ENCODE results near the gene ALG1. TPM values are rescaled to one million over a fixed set of nuclear protein-coding genes. Genes with fewer than 3 reads are reported as not detected.
A peak's percentile ranks its signal among the peaks of the same experiment; 100 is the strongest.
"Not testable (repeated sequence)": the region's sequence is repeated elsewhere in the genome, so short reads cannot be mapped to it uniquely, and the experiment has no call there.

The ALG1 gene
- total and polyA plus RNA-seq, 4 donors = 14.5 to 24.1 (median 21.1) TPM

GRCh38 chr16:5070431-5071186, 1.0 kb upstream of the ALG1 start:
- WGBS (ENCODE audit: insufficient coverage) = 94% methylated on average over 8 of the region's 15 CpGs
- Histone ChIP-seq H3K4me3 (ENCODE audit: low read depth, low read length) (no peak overlapping the region), H3K27me3 (ENCODE audit: control insufficient read depth, insufficient read depth, low read length) (no peaks in the 10 kb centered on the region), H3K36me3 (ENCODE audit: control insufficient read depth, insufficient read depth, low read length) (peaks cover 16% of the 10 kb centered on the region), H3K27ac (ENCODE audit: low read depth, low read length) (no peak overlapping the region), H3K9me3 (ENCODE audit: control insufficient read depth, insufficient read depth, low read length) (no peaks in the 10 kb centered on the region), H3K4me1 (ENCODE audit: control insufficient read depth, insufficient read depth, low read length) (peaks cover 5% of the 10 kb centered on the region)
- no peak for DNase-seq (ENCODE audit: low read depth in 4 of 6, low spot score in 6 of 6)

GRCh38 chr16:5071341-5071680, 332 bp upstream of the ALG1 start:
- peak overlapping the region; percentile 57 for H3K4me3 ChIP-seq (ENCODE audit: low read depth, low read length)
- peak overlapping the region; percentile 75 for H3K27ac ChIP-seq (ENCODE audit: low read depth, low read length)

GRCh38 chr16:5072334-5073278, 963 bp downstream of the ALG1 start:
- no peaks in the 10 kb centered on the region for H3K27me3 ChIP-seq (ENCODE audit: control insufficient read depth, insufficient read depth, low read length)
- no peaks in the 10 kb centered on the region for H3K4me1 ChIP-seq (ENCODE audit: control insufficient read depth, insufficient read depth, low read length)
- no peak for DNase-seq (ENCODE audit: low read depth in 4 of 6, low spot score in 6 of 6)
- H3K4me3 ChIP-seq (ENCODE audit: low read depth, low read length) = peak overlapping the region; percentile 57
- H3K36me3 ChIP-seq (ENCODE audit: control insufficient read depth, insufficient read depth, low read length) = peaks cover 33% of the 10 kb centered on the region
- no peaks in the 10 kb centered on the region for H3K9me3 ChIP-seq (ENCODE audit: control insufficient read depth, insufficient read depth, low read length)
- no peak overlapping the region for H3K27ac ChIP-seq (ENCODE audit: low read depth, low read length)
- WGBS (ENCODE audit: insufficient coverage) = 84% methylated on average over 7 of the region's 12 CpGs

More at GRCh38 chr16:5071341-5071680, 332 bp upstream of the ALG1 start:
- no CpG with 5 or more reads among the region's 7 CpGs for WGBS (ENCODE audit: insufficient coverage)
- Histone ChIP-seq H3K27me3 (ENCODE audit: control insufficient read depth, insufficient read depth, low read length) (no peaks in the 10 kb centered on the region), H3K36me3 (ENCODE audit: control insufficient read depth, insufficient read depth, low read length) (peaks cover 23% of the 10 kb centered on the region), H3K9me3 (ENCODE audit: control insufficient read depth, insufficient read depth, low read length) (no peaks in the 10 kb centered on the region), H3K4me1 (ENCODE audit: control insufficient read depth, insufficient read depth, low read length) (no peaks in the 10 kb centered on the region)
- no peak for DNase-seq (ENCODE audit: low read depth in 4 of 6, low spot score in 6 of 6)

- DNase-seq (ENCODE audit: low read depth in 4 of 6, low spot score in 6 of 6) = no peak
- H3K4me3 ChIP-seq (ENCODE audit: low read depth, low read length) = no peak overlapping the region
- peaks cover 38% of the 10 kb centered on the region for H3K36me3 ChIP-seq (ENCODE audit: control insufficient read depth, insufficient read depth, low read length)
- H3K4me1 ChIP-seq (ENCODE audit: control insufficient read depth, insufficient read depth, low read length) = no peaks in the 10 kb centered on the region
- H3K9me3 ChIP-seq (ENCODE audit: control insufficient read depth, insufficient read depth, low read length) = no peaks in the 10 kb centered on the region
- 100% methylated on average over 1 of the region's 2 CpGs for WGBS (ENCODE audit: insufficient coverage)
- no peak overlapping the region for H3K27ac ChIP-seq (ENCODE audit: low read depth, low read length)
- H3K27me3 ChIP-seq (ENCODE audit: control insufficient read depth, insufficient read depth, low read length) = no peaks in the 10 kb centered on the region
Measured at GRCh38 chr16:5073279-5073629, 1.6 kb downstream of the ALG1 start.

GRCh38 chr16:5073771-5074170, 2.1 kb downstream of the ALG1 start:
- H3K9me3 ChIP-seq (ENCODE audit: control insufficient read depth, insufficient read depth, low read length); H3K4me1 ChIP-seq (ENCODE audit: control insufficient read depth, insufficient read depth, low read length); H3K27ac ChIP-seq (ENCODE audit: low read depth, low read length); DNase-seq (ENCODE audit: low read depth in 4 of 6, low spot score in 6 of 6); H3K4me3 ChIP-seq (ENCODE audit: low read depth, low read length); H3K27me3 ChIP-seq (ENCODE audit: control insufficient read depth, insufficient read depth, low read length): not testable (repeated sequence)
- no CpG with 5 or more reads among the region's 15 CpGs for WGBS (ENCODE audit: insufficient coverage)
- peaks cover 44% of the 10 kb centered on the region for H3K36me3 ChIP-seq (ENCODE audit: control insufficient read depth, insufficient read depth, low read length)

- Histone ChIP-seq H3K36me3 (ENCODE audit: control insufficient read depth, insufficient read depth, low read length) (peaks cover 55% of the 10 kb centered on the region), H3K27ac (ENCODE audit: low read depth, low read length) (no peak overlapping the region), H3K9me3 (ENCODE audit: control insufficient read depth, insufficient read depth, low read length) (no peaks in the 10 kb centered on the region), H3K27me3 (ENCODE audit: control insufficient read depth, insufficient read depth, low read length) (no peaks in the 10 kb centered on the region), H3K4me1 (ENCODE audit: control insufficient read depth, insufficient read depth, low read length) (no peaks in the 10 kb centered on the region), H3K4me3 (ENCODE audit: low read depth, low read length) (no peak overlapping the region)
- 80% methylated on average over 5 of the region's 5 CpGs for WGBS (ENCODE audit: insufficient coverage)
- DNase-seq (ENCODE audit: low read depth in 4 of 6, low spot score in 6 of 6) = no peak
Measured at GRCh38 chr16:5075637-5076036, 4.0 kb downstream of the ALG1 start.

- DNase-seq (ENCODE audit: low read depth in 4 of 6, low spot score in 6 of 6) = no peak
- H3K4me3 ChIP-seq (ENCODE audit: low read depth, low read length) = no peak overlapping the region
- H3K36me3 ChIP-seq (ENCODE audit: control insufficient read depth, insufficient read depth, low read length) = peaks cover 64% of the 10 kb centered on the region
- H3K9me3 ChIP-seq (ENCODE audit: control insufficient read depth, insufficient read depth, low read length) = no peaks in the 10 kb centered on the region
- H3K4me1 ChIP-seq (ENCODE audit: control insufficient read depth, insufficient read depth, low read length) = no peaks in the 10 kb centered on the region
- H3K27me3 ChIP-seq (ENCODE audit: control insufficient read depth, insufficient read depth, low read length) = no peaks in the 10 kb centered on the region
- WGBS (ENCODE audit: insufficient coverage) = 95% methylated on average over 13 of the region's 13 CpGs
- no peak overlapping the region for H3K27ac ChIP-seq (ENCODE audit: low read depth, low read length)
Measured at GRCh38 chr16:5077304-5077703, 5.7 kb downstream of the ALG1 start.

- Histone ChIP-seq H3K4me3 (ENCODE audit: low read depth, low read length) (no peak overlapping the region), H3K27ac (ENCODE audit: low read depth, low read length) (no peak overlapping the region), H3K27me3 (ENCODE audit: control insufficient read depth, insufficient read depth, low read length) (no peaks in the 10 kb centered on the region), H3K36me3 (ENCODE audit: control insufficient read depth, insufficient read depth, low read length) (peaks cover 72% of the 10 kb centered on the region), H3K4me1 (ENCODE audit: control insufficient read depth, insufficient read depth, low read length) (no peaks in the 10 kb centered on the region), H3K9me3 (ENCODE audit: control insufficient read depth, insufficient read depth, low read length) (no peaks in the 10 kb centered on the region)
- 96% methylated on average over 14 of the region's 17 CpGs for WGBS (ENCODE audit: insufficient coverage)
- DNase-seq (ENCODE audit: low read depth in 4 of 6, low spot score in 6 of 6) = no peak
Measured at GRCh38 chr16:5078626-5079025, 7.0 kb downstream of the ALG1 start.

- H3K4me3 ChIP-seq (ENCODE audit: low read depth, low read length); H3K4me1 ChIP-seq (ENCODE audit: control insufficient read depth, insufficient read depth, low read length); DNase-seq (ENCODE audit: low read depth in 4 of 6, low spot score in 6 of 6); H3K27me3 ChIP-seq (ENCODE audit: control insufficient read depth, insufficient read depth, low read length); H3K9me3 ChIP-seq (ENCODE audit: control insufficient read depth, insufficient read depth, low read length); H3K27ac ChIP-seq (ENCODE audit: low read depth, low read length): not testable (repeated sequence)
- 94% methylated on average over 11 of the region's 12 CpGs for WGBS (ENCODE audit: insufficient coverage)
- H3K36me3 ChIP-seq (ENCODE audit: control insufficient read depth, insufficient read depth, low read length) = peaks cover 69% of the 10 kb centered on the region
Measured at GRCh38 chr16:5080461-5080860, 8.8 kb downstream of the ALG1 start.

Data from spinal cord (tissue), 10 donors.